ENCODE results near the gene GDPD5. TPM values are rescaled to one million over a fixed set of nuclear protein-coding genes. Genes with fewer than 3 reads are reported as not detected.

The GDPD5 gene
- total and polyA plus RNA-seq, 9 of the 15 experiments (the other 6 are each of a cell fraction or from before 2014, with no cell fraction given) = 0.32 to 27.3 (median 8.0) TPM

- Histone ChIP-seq H3K36me3 (ENCODE audit: control insufficient read depth, insufficient read depth, low read length) (peaks cover 44% of the 10 kb centered on the region), H3K27me3 (ENCODE audit: control insufficient read depth in 2 of 2, insufficient read depth in 2 of 2, low read length in 2 of 2) (no peaks in the 10 kb centered on the region), H4K20me1 (replicated peaks; ENCODE audit: control insufficient read depth, insufficient read depth, low read length) (peaks cover 43% of the 10 kb centered on the region), H3K4me3 (no peak overlapping the region; the same call in 1 of the 2 replicates), H3K27ac (ENCODE audit: extremely low read depth, low read depth, low read length) (peak overlapping the region; percentile 48; the same call in 2 of the 3 replicates), H3K9me3 (replicated peaks; ENCODE audit: control insufficient read depth, insufficient read depth, low read depth, low read length) (no peaks in the 10 kb centered on the region), H3K9ac (ENCODE audit: insufficient read depth in 1 of 2, low read depth in 2 of 2, low read length in 2 of 2) (0 out of 4 replicates have a peak overlapping the region, but pooled peaks of 1 of the 2 experiments have one; percentile 25), H3K4me1 (replicated peaks in 1 of 2; ENCODE audit: control insufficient read depth in 2 of 2, insufficient read depth in 2 of 2, low read length in 2 of 2) (peaks cover 9 to 24% of the 10 kb centered on the region in 2 experiments; a peak in 3 of 5 replicates), H3K79me2 (ENCODE audit: control insufficient read depth, insufficient read depth, low read length) (peaks cover 50% of the 10 kb centered on the region), H2AFZ (ENCODE audit: low read depth, low read length) (peak overlapping the region; percentile 98), H3K9me1 (ENCODE audit: control insufficient read depth, insufficient read depth, low read length) (peaks cover 12% of the 10 kb centered on the region), H3K4me2 (ENCODE audit: insufficient read depth, low read length) (peak overlapping the region; percentile 98)
- ChIA-PET CTCF (ENCODE audit: low intra/inter-chr PET ratio) (no interaction called here), POLR2A (interaction anchor here (0.5 to 3.8 kb wide), 12 partner anchors 10 to 413 kb away, joined by 3 to 52 read pairs (median 7); no protein-coding TSS in a partner anchor)
- in situ Hi-C loops (cut with MboI) = no loop called here
- DNase-seq (ENCODE audit: extremely low read depth in 1 of 4, low spot score in 3 of 4) (no peak), ATAC-seq (peak; percentile 7), FAIRE-seq (no peak)
- BruUV-seq (replicated peaks) = no TSS peak
- WGBS (ENCODE audit: insufficient coverage, low coverage, missing lambda C conversion rate) = 39% methylated on average over 8 of the region's 8 CpGs
- TF ChIP-seq SMC3 (conservative IDR thresholded peaks at IDR 0.05; ENCODE audit: insufficient read depth, low read depth, low read length) (no peak), SUPT5H (IDR thresholded peaks at IDR 0.05) (no peak), C11orf30 (IDR thresholded peaks at IDR 0.05; ENCODE audit: low read depth) (no peak)
- TF ChIP-seq, protein P1, sequence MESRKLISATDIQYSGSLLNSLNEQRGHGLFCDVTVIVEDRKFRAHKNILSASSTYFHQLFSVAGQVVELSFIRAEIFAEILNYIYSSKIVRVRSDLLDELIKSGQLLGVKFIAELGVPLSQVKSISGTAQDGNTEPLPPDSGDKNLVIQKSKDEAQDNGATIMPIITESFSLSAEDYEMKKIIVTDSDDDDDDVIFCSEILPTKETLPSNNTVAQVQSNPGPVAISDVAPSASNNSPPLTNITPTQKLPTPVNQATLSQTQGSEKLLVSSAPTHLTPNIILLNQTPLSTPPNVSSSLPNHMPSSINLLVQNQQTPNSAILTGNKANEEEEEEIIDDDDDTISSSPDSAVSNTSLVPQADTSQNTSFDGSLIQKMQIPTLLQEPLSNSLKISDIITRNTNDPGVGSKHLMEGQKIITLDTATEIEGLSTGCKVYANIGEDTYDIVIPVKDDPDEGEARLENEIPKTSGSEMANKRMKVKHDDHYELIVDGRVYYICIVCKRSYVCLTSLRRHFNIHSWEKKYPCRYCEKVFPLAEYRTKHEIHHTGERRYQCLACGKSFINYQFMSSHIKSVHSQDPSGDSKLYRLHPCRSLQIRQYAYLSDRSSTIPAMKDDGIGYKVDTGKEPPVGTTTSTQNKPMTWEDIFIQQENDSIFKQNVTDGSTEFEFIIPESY (CRISPR knock-in tag; IDR thresholded peaks at IDR 0.05) = no peak
- intact Hi-C loops (cut with micrococcal nuclease) = no loop called here
These were observed 126.8 kb downstream of the GDPD5 start for GRCh38 chr11:75398906-75399305.
